PC-9 (cell line): Measurements from ENCODE around the gene POMT1. TPM values are rescaled to one million over a fixed set of nuclear protein-coding genes. Genes with fewer than 3 reads are reported as not detected.

Source experiments
- BruUV-seq: library from RNA; stranded (reverse); fragments of 400-500 nt; replicated peaks from 2 replicates; lab custom pipeline; 2021; lab: Mats Ljungman, UMichigan
- CTCF ChIA-PET: fragments of 300-600 bp; sonication (Branson Sonifier 250); formaldehyde crosslinking; loops from one replicate; lab custom pipeline; 2022; ENCODE audit warnings: antibody characterized with exemption; lab: Charles Lee
- POLR2A ChIA-PET: fragments of 300-600 bp; sonication (Branson Sonifier 250); formaldehyde crosslinking; loops from one replicate; lab custom pipeline; 2022; ENCODE audit warnings: antibody characterized with exemption; ENCODE audit not compliant: unreplicated experiment; lab: Charles Lee
- DNase-seq, 2 experiments: peaks; one replicate each; pipeline versions ENCODE4 v3.0.0 to v3.0.0-alpha.2; 2015 to 2022; ENCODE audit warnings: mixed read lengths in 1 of 2
- H2AFZ ChIP-seq: fragments of 200-600 bp; sonication (generic); 2 replicates; pipeline ENCODE4 v1.8.1; 2017; ENCODE audit warnings: antibody characterized with exemption
- H3F3A ChIP-seq: fragments of 200-600 bp; sonication (generic); 2 replicates; pipeline ENCODE4 v1.8.1; 2017; ENCODE audit warnings: antibody characterized with exemption, mild to moderate bottlenecking, low read depth; ENCODE audit not compliant: insufficient read depth
- H3K27ac ChIP-seq: fragments of 200-600 bp; sonication (generic); 2 replicates; pipeline ENCODE4 v1.6.1; 2016; ENCODE audit warnings: mixed run types
- H3K27me3 ChIP-seq: fragments of 200-600 bp; sonication (generic); 2 replicates; pipeline ENCODE4 v1.6.1; 2016; ENCODE audit warnings: low read depth, mixed run types; ENCODE audit not compliant: insufficient read depth
- H3K36me3 ChIP-seq: fragments of 200-600 bp; sonication (generic); 2 replicates; pipeline ENCODE4 v1.6.1; 2016; ENCODE audit warnings: low read depth, mixed run types
- H3K4me1 ChIP-seq: fragments of 200-600 bp; sonication (generic); replicated peaks from 2 replicates; pipeline ENCODE4 v1.6.1; 2016; ENCODE audit warnings: mixed run types; ENCODE audit not compliant: insufficient read depth
- H3K4me2 ChIP-seq: fragments of 200-600 bp; sonication (generic); 2 replicates; pipeline ENCODE4 v1.6.1; 2017; ENCODE audit warnings: mixed run types
- H3K4me3 ChIP-seq: fragments of 200-600 bp; sonication (generic); 2 replicates; pipeline ENCODE4 v1.6.1; 2016; ENCODE audit warnings: mixed run types
- H3K79me2 ChIP-seq: fragments of 200-600 bp; sonication (generic); 2 replicates; pipeline ENCODE4 v1.6.1; 2017; ENCODE audit warnings: low read depth, mixed run types
- H3K9me2 ChIP-seq: fragments of 200-600 bp; sonication (generic); 2 replicates; pipeline ENCODE4 v1.8.1; 2017; ENCODE audit warnings: mild to moderate bottlenecking; ENCODE audit not compliant: insufficient read depth
- H3K9me3 ChIP-seq: fragments of 200-600 bp; sonication (generic); 2 replicates; pipeline ENCODE4 v1.8.1; 2016; ENCODE audit warnings: low read depth; ENCODE audit not compliant: insufficient read depth
- H4K20me1 ChIP-seq: fragments of 200-600 bp; sonication (generic); 2 replicates; pipeline ENCODE4 v1.8.1; 2017; ENCODE audit not compliant: insufficient read depth
- CTCF ChIP-seq: fragments of 200-600 bp; sonication (generic); conservative IDR thresholded peaks from 2 replicates; pipeline ENCODE4 v1.6.1; 2017; ENCODE audit warnings: mixed run types, antibody characterized with exemption, mild to moderate bottlenecking, moderate library complexity
- EZH2 ChIP-seq: fragments of 200-600 bp; sonication (generic); IDR thresholded peaks from 2 replicates; pipeline ENCODE4 v1.8.0; 2017; ENCODE audit warnings: antibody characterized with exemption, low read depth
- intact Hi-C: fragments of 100-400 bp; cut with micrococcal nuclease; formaldehyde crosslinking; loops from one replicate; pipeline ENCODE4 v1.10.0; 2022; ENCODE audit not compliant: unreplicated experiment
- total RNA-seq: library from RNA; stranded (reverse); gene quantifications from 2 replicates; pipeline ENCODE4 v1.2.3, GENCODE V29; 2021

POMT1 gene
- total RNA-seq, 1 experiment from 2014 or later, result 35.3 TPM

DNA sequence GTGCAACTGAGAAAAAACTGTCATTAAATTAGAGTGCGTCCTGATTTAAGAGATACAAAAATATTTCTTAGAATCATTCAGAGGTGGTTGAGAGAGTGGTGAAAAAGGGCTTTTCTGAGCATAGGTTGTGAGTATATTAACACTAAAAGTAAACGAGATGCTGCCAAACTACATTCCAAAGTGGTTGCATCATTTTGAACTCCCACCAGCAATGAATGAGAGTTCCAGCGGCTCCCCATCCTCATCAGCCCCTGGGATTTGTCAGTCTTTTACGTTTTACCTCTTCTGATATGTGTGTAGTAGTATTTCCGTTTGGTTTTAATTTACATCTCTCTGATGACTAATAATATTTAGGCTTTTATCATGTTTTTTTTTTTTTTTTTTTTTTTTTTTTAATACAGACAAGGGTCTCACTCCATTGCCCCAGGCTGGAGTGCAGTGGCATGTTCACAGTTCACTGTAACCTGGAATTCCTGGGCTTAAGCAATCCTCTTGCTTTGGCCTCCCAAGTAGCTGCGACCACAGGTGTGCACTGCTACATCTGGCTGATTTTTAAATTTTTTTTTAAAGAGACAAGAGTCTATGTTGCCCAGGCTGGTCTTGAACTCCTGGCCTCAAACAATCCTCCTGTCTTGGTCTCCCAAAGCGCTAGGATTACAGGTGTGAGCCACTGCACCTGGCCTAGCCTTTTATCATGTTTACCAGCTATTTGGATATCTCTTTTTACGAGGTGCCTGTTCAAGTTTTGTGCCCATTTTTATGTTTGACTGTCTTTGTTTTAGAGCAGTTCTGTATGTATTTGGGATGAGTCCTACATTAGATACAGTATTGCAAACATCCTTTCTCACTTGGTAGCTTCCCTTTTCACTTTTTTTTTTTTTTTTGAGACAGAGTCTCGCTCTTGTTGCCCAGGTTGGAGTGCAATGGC, 59.6 kb downstream of the POMT1 start:
- Histone ChIP-seq H3K4me1 (peaks cover 20% of the 10 kb centered on the region), H3F3A (peaks cover 11% of the 10 kb centered on the region), H3K4me2 (peak overlapping the region; percentile 73), H3K27me3 (no peaks in the 10 kb centered on the region), H3K9me3 (no peaks in the 10 kb centered on the region; the same call in 1 of the 2 replicates), H3K9me2 (no peaks in the 10 kb centered on the region), H3K79me2 (no peaks in the 10 kb centered on the region), H3K36me3 (no peaks in the 10 kb centered on the region), H4K20me1 (no peaks in the 10 kb centered on the region), H3K4me3 (peak overlapping the region; percentile 13; the same call in 1 of the 2 replicates), H3K27ac (peak overlapping the region; percentile 26; the same call in 1 of the 2 replicates), H2AFZ (no peak overlapping the region)
- peak; percentile 49 to 77 for DNase-seq
- POLR2A ChIA-PET, result interaction anchor here (0.7 kb wide), 1 partner anchor 1738 kb away, joined by 3 read pairs; no protein-coding TSS in a partner anchor
- TF ChIP-seq EZH2 (no peak), CTCF (no peak)
- intact Hi-C loops, result no loop called here
- no TSS peak for BruUV-seq
- CTCF ChIA-PET, result no interaction called here

DNA sequence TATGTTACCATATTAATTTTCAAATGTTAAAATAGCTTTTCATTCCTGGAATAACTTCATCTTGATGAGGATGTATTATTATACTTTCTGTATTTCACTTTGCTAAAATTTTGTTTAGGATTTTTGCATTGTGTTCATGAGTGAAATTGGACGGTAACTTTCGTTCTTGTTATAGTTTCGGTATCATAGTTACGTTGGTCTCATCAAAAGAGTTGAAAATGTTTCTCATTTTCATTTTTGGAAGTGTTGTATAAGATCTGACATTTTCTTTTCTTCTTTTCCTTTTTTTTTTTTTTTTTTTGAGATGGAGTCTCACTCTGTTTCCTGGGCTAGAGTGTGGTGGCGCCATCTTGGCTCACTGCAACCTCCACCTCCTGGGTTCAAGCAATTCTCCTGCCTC, 62.7 kb downstream of the POMT1 start:
- H3K27ac ChIP-seq, result no peak overlapping the region
- H2AFZ ChIP-seq, result no peak overlapping the region
- H3K79me2 ChIP-seq, result no peaks in the 10 kb centered on the region
- no TSS peak for BruUV-seq
- H3K9me3 ChIP-seq, result no peaks in the 10 kb centered on the region; the same call in 1 of the 2 replicates
- H4K20me1 ChIP-seq, result no peaks in the 10 kb centered on the region
- peaks cover 14% of the 10 kb centered on the region for H3F3A ChIP-seq
- H3K9me2 ChIP-seq, result no peaks in the 10 kb centered on the region
- no peak overlapping the region for H3K4me3 ChIP-seq
- no peak overlapping the region for H3K4me2 ChIP-seq
- ChIA-PET POLR2A (interaction anchor here (0.6 kb wide), 1 partner anchor 440 kb away, joined by 8 read pairs; the partner anchor contains the start of gene NUP214), CTCF (interaction anchor here (0.6 kb wide), 1 partner anchor 20 kb away, joined by 4 read pairs; the partner anchor contains the start of gene PRRT1B)
- no peak for DNase-seq
- intact Hi-C loops, result no loop called here
- TF ChIP-seq CTCF, result no peak
- TF ChIP-seq EZH2, result no peak
- H3K27me3 ChIP-seq, result no peaks in the 10 kb centered on the region
- H3K36me3 ChIP-seq, result no peaks in the 10 kb centered on the region
- H3K4me1 ChIP-seq, result peaks cover 20% of the 10 kb centered on the region

- intact Hi-C loops, result no loop called here
- BruUV-seq, result no TSS peak
- TF ChIP-seq CTCF (no peak), EZH2 (no peak)
- no peaks in the 10 kb centered on the region for H3K9me2 ChIP-seq
- no peak overlapping the region for H3K27ac ChIP-seq
- H2AFZ ChIP-seq, result no peak overlapping the region
- H4K20me1 ChIP-seq, result no peaks in the 10 kb centered on the region
- POLR2A ChIA-PET, result interaction anchor here (0.6 kb wide), 1 partner anchor 441 kb away, joined by 8 read pairs; the partner anchor contains the start of gene NUP214
- H3K9me3 ChIP-seq, result no peaks in the 10 kb centered on the region; the same call in 1 of the 2 replicates
- peaks cover 11% of the 10 kb centered on the region for H3F3A ChIP-seq
- DNase-seq, result no peak
- H3K79me2 ChIP-seq, result no peaks in the 10 kb centered on the region
- H3K36me3 ChIP-seq, result no peaks in the 10 kb centered on the region
- H3K4me3 ChIP-seq, result no peak overlapping the region
- H3K27me3 ChIP-seq, result no peaks in the 10 kb centered on the region
- H3K4me1 ChIP-seq, result peaks cover 14% of the 10 kb centered on the region
- CTCF ChIA-PET, result interaction anchor here (0.6 kb wide), 1 partner anchor 21 kb away, joined by 4 read pairs; the partner anchor contains the start of gene PRRT1B
- no peak overlapping the region for H3K4me2 ChIP-seq
Observed at GRCh38 chr9:131566158-131566557, 63.4 kb downstream of the POMT1 start.
